SK-N-MC (cell line): Measurements from ENCODE around the gene TBX2.

Source experiments
- EZH2 ChIP-seq: fragments of 200-600 bp; sonication (generic); IDR thresholded peaks from one replicate; pipeline ENCODE4 v1.6.1; 2017; ENCODE audit warnings: antibody characterized with exemption
- FOXP2 ChIP-seq: optimal IDR thresholded peaks from 2 replicates; pipeline ENCODE3; 2011; ENCODE audit warnings: mild to moderate bottlenecking, moderate library complexity; ENCODE audit not compliant: insufficient read depth; ENCODE audit errors: extremely low read length, control extremely low read depth
- POLR2AphosphoS5 ChIP-seq: IDR thresholded peaks from 2 replicates; pipeline ENCODE4 v1.6.1; 2012; ENCODE audit warnings: mild to moderate bottlenecking, low read depth, low read length, borderline replicate concordance

DNA sequence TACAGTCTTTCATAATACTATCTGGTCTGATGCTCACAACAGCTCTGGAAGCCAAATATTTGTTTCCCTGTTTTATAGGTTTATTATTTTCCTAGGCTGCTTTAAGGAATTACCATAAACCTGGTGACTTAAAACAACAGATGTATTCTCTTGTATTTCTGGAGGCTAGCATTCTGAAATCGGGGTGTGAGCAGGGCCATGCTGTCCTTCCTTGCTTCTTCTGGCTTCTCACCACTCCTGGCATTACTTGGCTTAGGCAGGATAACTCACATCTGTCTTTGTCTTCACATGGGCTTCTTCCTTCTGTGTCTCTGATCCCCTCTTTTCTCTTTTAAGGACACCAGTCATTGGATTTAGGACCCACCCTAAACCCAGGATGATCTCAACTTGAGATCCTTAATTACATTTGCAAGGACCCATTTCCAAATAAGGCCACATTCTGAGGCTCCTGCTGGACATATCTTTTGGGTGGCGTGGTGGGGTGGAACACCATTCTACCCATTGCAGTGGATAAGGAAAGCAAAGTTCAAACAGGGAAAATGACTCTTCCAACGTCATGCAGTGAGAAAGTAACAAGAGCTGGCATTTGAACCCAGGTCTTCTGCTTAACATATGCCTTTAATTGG lies 39.2 kb upstream of the TBX2 start:
- TF ChIP-seq POLR2AphosphoS5, result no peak
- TF ChIP-seq EZH2, result no peak
- no peak for TF ChIP-seq FOXP2
